ENCODE results near the gene ZNF512B.

Gene ZNF512B

GRCh38 chr20:63967330-63968135 is 2.2 kb downstream of the ZNF512B start:
- in situ Hi-C loops (cut with HindIII; ENCODE audit: low sequenced_read_pairs), result no loop called here
- no peak for DNase-seq (ENCODE audit: low read depth, low spot score)
- no peak overlapping the region for H3K4me3 ChIP-seq (ENCODE audit: low read depth, low read length)
- no peak for TF ChIP-seq CTCF (IDR thresholded peaks at IDR 0.05; ENCODE audit: low read depth, low read length)

- no peak for DNase-seq (ENCODE audit: low read depth, low spot score)
- no peak for TF ChIP-seq CTCF (IDR thresholded peaks at IDR 0.05; ENCODE audit: low read depth, low read length)
- in situ Hi-C loops (cut with HindIII; ENCODE audit: low sequenced_read_pairs), result no loop called here
- H3K4me3 ChIP-seq (ENCODE audit: low read depth, low read length), result no peak overlapping the region
Measured at GRCh38 chr20:63966944-63967322, 2.8 kb downstream of the ZNF512B start.

- H3K4me3 ChIP-seq (ENCODE audit: low read depth, low read length), result no peak overlapping the region
- DNase-seq (ENCODE audit: low read depth, low spot score), result no peak
- TF ChIP-seq CTCF (IDR thresholded peaks at IDR 0.05; ENCODE audit: low read depth, low read length), result no peak
- in situ Hi-C loops (cut with HindIII; ENCODE audit: low sequenced_read_pairs), result no loop called here
Measured at GRCh38 chr20:63966172-63966943, 3.4 kb downstream of the ZNF512B start.

GRCh38 chr20:63964412-63964811 is 5.3 kb downstream of the ZNF512B start:
- no peak for TF ChIP-seq CTCF (IDR thresholded peaks at IDR 0.05; ENCODE audit: low read depth, low read length)
- DNase-seq (ENCODE audit: low read depth, low spot score), result no peak
- no peak overlapping the region for H3K4me3 ChIP-seq (ENCODE audit: low read depth, low read length)
- in situ Hi-C loops (cut with HindIII; ENCODE audit: low sequenced_read_pairs), result no loop called here

- in situ Hi-C loops (cut with HindIII; ENCODE audit: low sequenced_read_pairs), result no loop called here
- TF ChIP-seq CTCF (IDR thresholded peaks at IDR 0.05; ENCODE audit: low read depth, low read length), result no peak
- H3K4me3 ChIP-seq (ENCODE audit: low read depth, low read length), result no peak overlapping the region
- no peak for DNase-seq (ENCODE audit: low read depth, low spot score)
Measured at GRCh38 chr20:63963784-63964301, 5.9 kb downstream of the ZNF512B start.

GRCh38 chr20:63963348-63963741 is 6.4 kb downstream of the ZNF512B start:
- H3K4me3 ChIP-seq (ENCODE audit: low read depth, low read length), result no peak overlapping the region
- in situ Hi-C loops (cut with HindIII; ENCODE audit: low sequenced_read_pairs), result no loop called here

More at GRCh38 chr20:63963348-63963741, 6.4 kb downstream of the ZNF512B start:
- TF ChIP-seq CTCF (IDR thresholded peaks at IDR 0.05; ENCODE audit: low read depth, low read length), result no peak
- no peak for DNase-seq (ENCODE audit: low read depth, low spot score)
